BLaER1 treated with 17β-estradiol and CSF1 and Interleukin-3, amounts not matched to agents 10 nM and 100 nM (cell line): ENCODE measurements around the gene JPH4.

Experiments
- H3K27ac ChIP-seq, 11 experiments: shearing (Covaris generic); formaldehyde crosslinking; 2 replicates each; pipeline ENCODE4 v1.8.1; 2022
- H3K27me3 ChIP-seq, 11 experiments: shearing (Covaris generic); formaldehyde crosslinking; 2 replicates each; pipeline ENCODE4 v1.8.1; 2022
- H3K36me3 ChIP-seq, 11 experiments: shearing (Covaris generic); formaldehyde crosslinking; 2 replicates each; pipeline ENCODE4 v1.8.1; 2022
- H3K4me1 ChIP-seq, 10 experiments: shearing (Covaris generic); formaldehyde crosslinking; 2 replicates each; pipeline ENCODE4 v1.8.1; 2022
- H3K4me2 ChIP-seq, 11 experiments: shearing (Covaris generic); formaldehyde crosslinking; 2 replicates each; pipeline ENCODE4 v1.8.1; 2022
- H3K4me3 ChIP-seq, 10 experiments: shearing (Covaris generic); formaldehyde crosslinking; 2 replicates each; pipeline ENCODE4 v1.8.1; 2022
- H3K9ac ChIP-seq, 11 experiments: shearing (Covaris generic); formaldehyde crosslinking; 2 replicates each; pipeline ENCODE4 v1.8.1; 2022
- H3K9me3 ChIP-seq, 11 experiments: shearing (Covaris generic); formaldehyde crosslinking; replicated peaks in 1 of 11; 2 replicates each; pipeline ENCODE4 v1.8.1; 2022
- H4K20me1 ChIP-seq, 11 experiments: shearing (Covaris generic); formaldehyde crosslinking; 2 replicates each; pipeline ENCODE4 v1.8.1; 2022
- Cebpa-rat ChIP-seq, 11 experiments: shearing (Covaris generic); IDR thresholded peaks; 2 replicates each; pipeline ENCODE4 v1.8.1; 2022

The JPH4 gene

GRCh38 chr14:23567186-23568020 is 11.2 kb downstream of the JPH4 start, which contains the start of gene AP1G2:
Gene AP1G2, minus strand, starts transcription at chr14:23567791. Its CDS starts 477 bp downstream, at chr14:23567314.
- H3K9ac ChIP-seq = peak within 1 kb of the TSS; percentile 71 to 88 (median 81)
- H3K4me3 ChIP-seq = peak within 1 kb of the TSS; percentile 62 to 88 (median 74)
- peaks cover 6 to 45% (median 11%) of the 10 kb centered on the region in 11 experiments; a peak in 16 of 22 replicates for H4K20me1 ChIP-seq
- H3K4me1 ChIP-seq = peaks cover 53 to 75% (median 60%) of the 10 kb centered on the region in 10 experiments
- TF ChIP-seq Cebpa-rat (IDR thresholded peaks at IDR 0.05) = no peak
- H3K27me3 ChIP-seq = no peaks in the 10 kb centered on the region
- H3K27ac ChIP-seq = peak within 1 kb of the TSS; percentile 69 to 85 (median 78)
- no peaks in the 10 kb centered on the region for H3K9me3 ChIP-seq
- H3K36me3 ChIP-seq = peaks cover 31 to 38% (median 36%) of the 10 kb centered on the region in 11 experiments
- peak within 1 kb of the TSS; percentile 84 to 98 (median 94) for H3K4me2 ChIP-seq

GRCh38 chr14:23566778-23567185 is 11.8 kb downstream of the JPH4 start:
- Histone ChIP-seq H3K27ac (peak overlapping the region; percentile 69 to 85 (median 78); a peak in 21 of 22 replicates), H3K9me3 (no peaks in the 10 kb centered on the region), H3K4me2 (peak overlapping the region; percentile 84 to 98 (median 94)), H3K27me3 (no peaks in the 10 kb centered on the region), H3K36me3 (peaks cover 37 to 44% (median 42%) of the 10 kb centered on the region in 11 experiments), H3K4me1 (peaks cover 47 to 69% (median 53%) of the 10 kb centered on the region in 10 experiments), H3K4me3 (peak overlapping the region; percentile 62 to 88 (median 74)), H4K20me1 (peaks cover 6 to 51% (median 17%) of the 10 kb centered on the region in 11 experiments; a peak in 16 of 22 replicates), H3K9ac (peak overlapping the region; percentile 71 to 88 (median 81))
- no peak for TF ChIP-seq Cebpa-rat (IDR thresholded peaks at IDR 0.05)

DNA sequence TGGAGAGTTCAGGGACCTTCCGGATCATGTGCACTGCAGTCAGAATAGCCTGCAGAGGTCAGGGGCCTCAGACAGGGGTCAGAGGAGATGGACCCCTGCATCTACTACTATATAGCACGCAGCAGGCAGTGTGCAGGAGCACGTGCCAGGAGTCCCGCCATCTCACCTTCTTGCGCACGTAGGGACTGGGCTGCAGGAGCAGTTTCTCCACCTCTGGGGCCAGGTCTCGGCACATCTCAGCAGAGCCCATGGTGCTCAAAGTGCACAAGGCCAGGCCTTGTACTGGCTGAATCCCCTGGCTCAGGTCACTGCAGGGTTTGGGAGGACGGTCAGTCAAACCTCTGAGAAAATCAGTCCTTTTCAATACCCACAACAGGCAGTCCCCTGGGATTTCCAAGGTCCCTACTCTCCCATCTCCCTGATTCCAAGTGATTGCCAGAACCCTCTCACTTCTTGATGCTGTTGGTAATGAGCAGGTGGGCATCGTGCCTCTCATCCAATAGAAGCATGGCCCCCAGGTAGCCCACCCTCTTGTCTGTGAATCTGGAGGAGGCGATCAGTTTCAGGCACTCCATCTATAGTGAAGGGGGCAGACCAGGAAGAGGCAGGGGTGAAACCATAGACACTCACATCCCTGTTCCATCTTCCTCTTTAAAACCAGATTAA is 12.3 kb downstream of the JPH4 start:
- Histone ChIP-seq H3K4me1 (peaks cover 41 to 63% (median 48%) of the 10 kb centered on the region in 10 experiments), H3K9ac (peak overlapping the region; percentile 71 to 88 (median 81); a peak in 18 of 22 replicates), H3K9me3 (no peaks in the 10 kb centered on the region), H3K36me3 (peaks cover 42 to 49% (median 47%) of the 10 kb centered on the region in 11 experiments), H3K27me3 (no peaks in the 10 kb centered on the region), H3K27ac (peak overlapping the region in 1 of 11 experiments; percentile 79; a peak in 3 of 22 replicates), H4K20me1 (peaks cover 6 to 57% (median 21%) of the 10 kb centered on the region in 11 experiments; a peak in 16 of 22 replicates), H3K4me3 (peak overlapping the region; percentile 62 to 88 (median 74); a peak in 18 of 20 replicates), H3K4me2 (peak overlapping the region; percentile 84 to 98 (median 94))
- no peak for TF ChIP-seq Cebpa-rat (IDR thresholded peaks at IDR 0.05)

GRCh38 chr14:23565626-23566025 is 13.0 kb downstream of the JPH4 start:
- peaks cover 48 to 56% (median 53%) of the 10 kb centered on the region in 11 experiments for H3K36me3 ChIP-seq

DNA sequence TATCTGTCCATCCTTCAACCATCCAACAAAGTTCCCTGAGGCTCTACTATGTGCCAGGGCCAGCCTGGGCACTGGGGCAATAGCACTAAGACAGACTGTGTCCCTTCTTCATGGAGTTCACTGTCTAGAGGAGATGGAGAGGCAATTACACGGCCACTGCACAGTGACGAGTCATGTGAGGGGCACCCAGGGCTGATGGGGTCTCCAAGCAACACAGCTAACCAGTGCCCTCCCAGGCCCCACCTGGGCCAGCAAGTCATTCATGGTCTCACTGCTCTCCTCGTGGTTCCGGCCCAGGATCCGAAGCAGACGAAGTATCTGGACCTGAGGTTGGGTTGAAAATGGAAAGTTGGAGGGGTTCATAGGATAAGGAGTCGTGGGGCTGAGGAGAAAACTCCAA is 13.7 kb downstream of the JPH4 start:
- Histone ChIP-seq H3K4me1 (peaks cover 33 to 54% (median 38%) of the 10 kb centered on the region in 10 experiments), H3K4me2 (no peak overlapping the region), H3K27me3 (no peaks in the 10 kb centered on the region), H3K4me3 (no peak overlapping the region), H3K9ac (peak overlapping the region in 1 of 11 experiments; percentile 18; a peak in 1 of 22 replicates), H3K27ac (peak overlapping the region in 1 of 11 experiments; percentile 11; a peak in 1 of 22 replicates), H3K9me3 (no peaks in the 10 kb centered on the region), H3K36me3 (peaks cover 55 to 63% (median 61%) of the 10 kb centered on the region in 11 experiments), H4K20me1 (peaks cover 6 to 69% (median 21%) of the 10 kb centered on the region in 11 experiments; a peak in 17 of 22 replicates)
- TF ChIP-seq Cebpa-rat (IDR thresholded peaks at IDR 0.05) = no peak

More at GRCh38 chr14:23565626-23566025, 13.0 kb downstream of the JPH4 start:
- Histone ChIP-seq H3K4me2 (peak overlapping the region in 1 of 11 experiments; percentile 90; a peak in 2 of 22 replicates), H3K27ac (no peak overlapping the region), H3K4me1 (peaks cover 36 to 57% (median 42%) of the 10 kb centered on the region in 10 experiments), H3K9ac (peak overlapping the region in 5 of 11 experiments; percentile 18 to 84 (median 80); a peak in 2 of 22 replicates), H3K27me3 (no peaks in the 10 kb centered on the region), H4K20me1 (peaks cover 6 to 63% (median 21%) of the 10 kb centered on the region in 11 experiments; a peak in 16 of 22 replicates), H3K4me3 (no peak overlapping the region), H3K9me3 (no peaks in the 10 kb centered on the region)
- TF ChIP-seq Cebpa-rat (IDR thresholded peaks at IDR 0.05) = no peak

DNA sequence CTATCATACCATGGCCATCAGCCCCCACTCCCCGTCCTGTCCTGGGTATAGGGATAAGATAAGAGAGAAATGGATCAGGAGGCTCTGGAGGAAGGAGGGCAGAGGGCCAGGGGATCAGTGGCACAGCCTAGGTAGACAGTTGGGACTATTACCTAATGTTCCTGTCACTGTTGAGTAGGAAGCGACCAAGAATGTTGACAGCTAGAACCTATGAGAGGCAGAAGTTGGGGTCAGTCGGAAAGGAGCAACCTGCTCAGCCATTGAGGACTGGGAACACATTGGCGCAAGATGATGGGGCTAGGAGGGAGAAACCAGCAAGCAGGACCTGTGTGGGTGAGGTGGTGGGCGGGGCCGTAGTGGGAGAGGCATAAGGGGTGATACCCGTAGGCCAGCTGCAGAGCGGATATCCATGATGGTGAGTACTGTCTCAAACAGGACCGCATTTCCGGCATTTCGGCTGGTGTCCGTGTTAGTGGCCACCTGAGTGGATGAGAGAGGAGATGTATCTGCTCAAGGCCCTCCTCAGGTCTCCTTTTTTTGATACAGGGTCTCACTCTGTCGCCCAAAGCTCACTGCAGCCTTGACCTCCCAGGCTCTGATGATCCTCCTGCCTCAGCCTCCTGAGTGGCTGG is 14.3 kb downstream of the JPH4 start:
- Histone ChIP-seq H4K20me1 (peaks cover 6 to 75% (median 21%) of the 10 kb centered on the region in 11 experiments; a peak in 17 of 22 replicates), H3K27me3 (no peaks in the 10 kb centered on the region), H3K4me3 (no peak overlapping the region), H3K9me3 (no peaks in the 10 kb centered on the region), H3K9ac (peak overlapping the region in 4 of 11 experiments; percentile 9 to 26 (median 14); a peak in 2 of 22 replicates), H3K36me3 (peaks cover 59 to 69% (median 67%) of the 10 kb centered on the region in 11 experiments), H3K4me1 (peaks cover 27 to 50% (median 33%) of the 10 kb centered on the region in 10 experiments), H3K4me2 (no peak overlapping the region), H3K27ac (0 out of 22 replicates have a peak overlapping the region, but pooled peaks of 1 of the 11 experiments have one; percentile 40)
- TF ChIP-seq Cebpa-rat (IDR thresholded peaks at IDR 0.05) = no peak

DNA sequence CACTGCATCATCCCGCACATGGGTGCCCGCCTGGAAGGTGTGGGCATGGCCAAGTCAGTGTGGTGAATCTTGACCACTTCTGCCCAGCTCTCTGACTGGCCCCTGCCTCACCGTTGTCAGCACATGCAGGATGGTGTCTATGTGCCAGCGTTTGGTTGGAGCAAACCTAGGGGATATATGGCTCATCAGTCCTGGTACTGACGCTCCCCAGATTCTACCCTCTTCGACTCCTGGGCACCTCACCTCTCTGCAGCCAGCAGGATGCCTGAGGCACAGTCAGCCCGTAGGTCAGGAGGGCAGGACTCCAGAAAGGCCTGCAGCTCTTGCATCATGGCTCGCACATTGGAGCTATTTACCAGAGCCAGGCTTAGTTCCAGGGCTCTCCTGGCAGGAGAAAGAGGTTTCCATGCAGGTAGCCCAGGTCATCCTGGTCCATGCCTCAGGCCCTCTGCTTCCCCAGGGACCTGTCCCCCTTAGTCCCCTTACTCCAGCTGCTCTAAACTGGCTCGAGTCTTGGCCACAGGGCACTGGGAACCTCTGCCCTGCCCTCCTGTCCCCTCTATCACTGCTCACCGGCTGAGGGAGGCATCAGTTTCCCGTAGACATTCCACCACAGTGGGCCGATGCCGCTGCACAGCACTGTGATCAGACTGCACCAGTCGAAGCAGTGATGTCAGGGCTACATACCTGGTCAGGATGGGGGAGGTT is 15.0 kb downstream of the JPH4 start:
- Histone ChIP-seq H3K4me3 (no peak overlapping the region), H3K27me3 (no peaks in the 10 kb centered on the region), H3K4me1 (peaks cover 20 to 44% (median 27%) of the 10 kb centered on the region in 10 experiments), H3K36me3 (peaks cover 65 to 76% (median 73%) of the 10 kb centered on the region in 11 experiments), H3K9ac (peak overlapping the region in 3 of 11 experiments; percentile 6 to 45 (median 26); a peak in 4 of 22 replicates), H3K4me2 (peak overlapping the region in 2 of 11 experiments; percentile 24 to 35; a peak in 4 of 22 replicates), H3K9me3 (no peaks in the 10 kb centered on the region), H3K27ac (peak overlapping the region in 3 of 11 experiments; percentile 19 to 40 (median 32); a peak in 6 of 22 replicates), H4K20me1 (peaks cover 6 to 82% (median 27%) of the 10 kb centered on the region in 11 experiments; a peak in 17 of 22 replicates)
- no peak for TF ChIP-seq Cebpa-rat (IDR thresholded peaks at IDR 0.05)
